ENCODE measurements around the gene PCSK2.

Gene PCSK2

GRCh38 chr20:17407550-17407949 is 180.7 kb downstream of the PCSK2 start:
- in situ Hi-C loops (cut with HindIII; ENCODE audit: low sequenced_read_pairs) = no loop called here
- H3K4me3 ChIP-seq (ENCODE audit: low read depth, low read length) = no peak overlapping the region
- DNase-seq (ENCODE audit: low read depth) = no peak
- TF ChIP-seq CTCF (IDR thresholded peaks at IDR 0.05; ENCODE audit: low read depth, low read length, missing control alignments) = no peak

GRCh38 chr20:17417225-17417624 is 190.4 kb downstream of the PCSK2 start:
- DNase-seq (ENCODE audit: low read depth) = no peak
- H3K4me3 ChIP-seq (ENCODE audit: low read depth, low read length) = no peak overlapping the region
- TF ChIP-seq CTCF (IDR thresholded peaks at IDR 0.05; ENCODE audit: low read depth, low read length, missing control alignments) = no peak
- in situ Hi-C loops (cut with HindIII; ENCODE audit: low sequenced_read_pairs) = no loop called here

GRCh38 chr20:17418737-17419136 is 191.9 kb downstream of the PCSK2 start:
- DNase-seq (ENCODE audit: low read depth) = no peak
- TF ChIP-seq CTCF (IDR thresholded peaks at IDR 0.05; ENCODE audit: low read depth, low read length, missing control alignments) = no peak
- in situ Hi-C loops (cut with HindIII; ENCODE audit: low sequenced_read_pairs) = no loop called here
- H3K4me3 ChIP-seq (ENCODE audit: low read depth, low read length) = no peak overlapping the region

- in situ Hi-C loops (cut with HindIII; ENCODE audit: low sequenced_read_pairs) = no loop called here
- no peak for TF ChIP-seq CTCF (IDR thresholded peaks at IDR 0.05; ENCODE audit: low read depth, low read length, missing control alignments)
- DNase-seq (ENCODE audit: low read depth) = no peak
- H3K4me3 ChIP-seq (ENCODE audit: low read depth, low read length) = no peak overlapping the region
Measured at GRCh38 chr20:17419479-17420041, 192.7 kb downstream of the PCSK2 start.

GRCh38 chr20:17421493-17421892 is 194.7 kb downstream of the PCSK2 start:
- DNase-seq (ENCODE audit: low read depth) = no peak
- H3K4me3 ChIP-seq (ENCODE audit: low read depth, low read length) = no peak overlapping the region
- in situ Hi-C loops (cut with HindIII; ENCODE audit: low sequenced_read_pairs) = no loop called here
- TF ChIP-seq CTCF (IDR thresholded peaks at IDR 0.05; ENCODE audit: low read depth, low read length, missing control alignments) = no peak

- H3K4me3 ChIP-seq (ENCODE audit: low read depth, low read length) = no peak overlapping the region
- TF ChIP-seq CTCF (IDR thresholded peaks at IDR 0.05; ENCODE audit: low read depth, low read length, missing control alignments) = no peak
- in situ Hi-C loops (cut with HindIII; ENCODE audit: low sequenced_read_pairs) = no loop called here
- DNase-seq (ENCODE audit: low read depth) = no peak
Measured at GRCh38 chr20:17423782-17424181, 196.9 kb downstream of the PCSK2 start.

- no peak overlapping the region for H3K4me3 ChIP-seq (ENCODE audit: low read depth, low read length)
- no peak for DNase-seq (ENCODE audit: low read depth)
- TF ChIP-seq CTCF (IDR thresholded peaks at IDR 0.05; ENCODE audit: low read depth, low read length, missing control alignments) = no peak
- in situ Hi-C loops (cut with HindIII; ENCODE audit: low sequenced_read_pairs) = no loop called here
Measured at GRCh38 chr20:17427638-17428037, 200.8 kb downstream of the PCSK2 start.
